Measurements from ENCODE around the gene MLC1.

Gene MLC1

DNA sequence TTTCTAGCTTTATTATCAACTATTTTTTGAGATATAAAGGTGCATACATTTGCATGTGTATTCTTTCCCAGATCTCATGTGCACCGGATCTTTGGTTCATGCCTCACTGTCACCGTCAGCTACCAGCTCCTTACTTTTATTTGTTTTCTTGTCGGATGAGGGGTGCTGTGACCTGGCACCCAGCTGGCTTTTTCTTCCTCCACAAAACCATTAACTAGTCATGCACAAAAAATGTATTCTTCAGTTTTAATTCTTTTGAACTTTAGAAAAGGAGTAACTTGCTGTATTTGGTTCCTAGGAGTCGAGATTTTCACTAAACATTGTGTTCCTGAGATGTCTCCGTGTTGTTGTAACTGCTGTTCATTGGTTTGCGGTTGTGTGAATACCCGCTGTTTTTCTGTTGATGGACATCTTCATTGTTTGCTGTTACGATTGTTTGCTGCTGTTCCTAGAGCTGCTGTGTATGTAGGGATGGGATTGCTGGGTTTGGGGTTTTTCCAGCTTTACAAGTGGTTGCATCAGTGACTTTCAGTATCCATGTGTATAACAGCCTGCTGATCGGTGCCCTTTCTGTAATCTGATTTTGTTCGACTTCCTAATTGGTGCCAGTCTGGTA is 44.0 kb upstream of the MLC1 start:
- Histone ChIP-seq H3K9ac (ENCODE audit: low read depth, low read length, poor library complexity, severe bottlenecking) (no peak overlapping the region), H4K20me1 (ENCODE audit: insufficient read depth, low read length, poor library complexity, severe bottlenecking) (no peaks in the 10 kb centered on the region), H3K4me2 (ENCODE audit: low read depth, low read length, poor library complexity, severe bottlenecking) (no peak overlapping the region), H3K9me3 (ENCODE audit: insufficient read depth, low read depth, low read length) (no peaks in the 10 kb centered on the region), H3K27me3 (ENCODE audit: insufficient read depth, low read length, poor library complexity, severe bottlenecking) (no peaks in the 10 kb centered on the region), H3K9me2 (replicated peaks; ENCODE audit: low read depth, low read length) (no peaks in the 10 kb centered on the region), H3K36me3 (ENCODE audit: insufficient read depth, low read length) (no peaks in the 10 kb centered on the region), H3F3A (ENCODE audit: low read depth) (no peaks in the 10 kb centered on the region), H3K4me1 (ENCODE audit: insufficient read depth, low read length, poor library complexity, severe bottlenecking) (no peaks in the 10 kb centered on the region), H3K79me2 (ENCODE audit: insufficient read depth, low read length) (no peaks in the 10 kb centered on the region), H2AFZ (ENCODE audit: low read length) (no peak overlapping the region), H3K4me3 (ENCODE audit: low read length, poor library complexity, severe bottlenecking) (no peak overlapping the region)
- TF ChIP-seq, protein P1, sequence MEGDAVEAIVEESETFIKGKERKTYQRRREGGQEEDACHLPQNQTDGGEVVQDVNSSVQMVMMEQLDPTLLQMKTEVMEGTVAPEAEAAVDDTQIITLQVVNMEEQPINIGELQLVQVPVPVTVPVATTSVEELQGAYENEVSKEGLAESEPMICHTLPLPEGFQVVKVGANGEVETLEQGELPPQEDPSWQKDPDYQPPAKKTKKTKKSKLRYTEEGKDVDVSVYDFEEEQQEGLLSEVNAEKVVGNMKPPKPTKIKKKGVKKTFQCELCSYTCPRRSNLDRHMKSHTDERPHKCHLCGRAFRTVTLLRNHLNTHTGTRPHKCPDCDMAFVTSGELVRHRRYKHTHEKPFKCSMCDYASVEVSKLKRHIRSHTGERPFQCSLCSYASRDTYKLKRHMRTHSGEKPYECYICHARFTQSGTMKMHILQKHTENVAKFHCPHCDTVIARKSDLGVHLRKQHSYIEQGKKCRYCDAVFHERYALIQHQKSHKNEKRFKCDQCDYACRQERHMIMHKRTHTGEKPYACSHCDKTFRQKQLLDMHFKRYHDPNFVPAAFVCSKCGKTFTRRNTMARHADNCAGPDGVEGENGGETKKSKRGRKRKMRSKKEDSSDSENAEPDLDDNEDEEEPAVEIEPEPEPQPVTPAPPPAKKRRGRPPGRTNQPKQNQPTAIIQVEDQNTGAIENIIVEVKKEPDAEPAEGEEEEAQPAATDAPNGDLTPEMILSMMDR (conservative IDR thresholded peaks at IDR 0.05; ENCODE audit: low read length), result no peak
- TF ChIP-seq EZH2phosphoT487 (IDR thresholded peaks at IDR 0.05; ENCODE audit: borderline replicate concordance), result no peak

DNA sequence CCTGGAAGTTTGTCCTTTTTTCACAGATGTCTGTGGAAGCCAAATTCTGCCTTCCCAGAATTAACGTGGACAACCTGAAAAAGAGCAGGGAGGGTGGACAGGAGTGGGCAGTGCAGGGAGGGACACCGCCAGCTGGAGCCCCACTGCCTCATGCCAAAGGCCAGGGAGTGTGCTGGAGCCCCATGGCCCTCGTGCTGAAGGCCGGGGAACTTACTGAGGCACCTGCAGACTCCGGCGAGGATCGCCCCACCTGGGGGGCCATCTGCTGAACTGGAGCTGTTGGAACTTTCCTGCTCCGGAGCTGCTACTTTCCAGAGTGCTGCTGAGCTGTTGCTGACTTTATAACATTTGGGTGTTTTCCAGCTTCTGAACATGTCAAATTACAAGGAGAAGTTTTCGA is 39.8 kb upstream of the MLC1 start:
- Histone ChIP-seq H2AFZ (ENCODE audit: low read length) (no peak overlapping the region), H4K20me1 (ENCODE audit: insufficient read depth, low read length, poor library complexity, severe bottlenecking) (no peaks in the 10 kb centered on the region), H3K4me3 (ENCODE audit: low read length, poor library complexity, severe bottlenecking) (no peak overlapping the region), H3K9ac (ENCODE audit: low read depth, low read length, poor library complexity, severe bottlenecking) (no peak overlapping the region), H3K79me2 (ENCODE audit: insufficient read depth, low read length) (no peaks in the 10 kb centered on the region), H3K36me3 (ENCODE audit: insufficient read depth, low read length) (no peaks in the 10 kb centered on the region), H3K9me2 (replicated peaks; ENCODE audit: low read depth, low read length) (no peaks in the 10 kb centered on the region), H3K27me3 (ENCODE audit: insufficient read depth, low read length, poor library complexity, severe bottlenecking) (no peaks in the 10 kb centered on the region), H3F3A (ENCODE audit: low read depth) (no peaks in the 10 kb centered on the region), H3K4me1 (ENCODE audit: insufficient read depth, low read length, poor library complexity, severe bottlenecking) (no peaks in the 10 kb centered on the region), H3K9me3 (ENCODE audit: insufficient read depth, low read depth, low read length) (no peaks in the 10 kb centered on the region), H3K4me2 (ENCODE audit: low read depth, low read length, poor library complexity, severe bottlenecking) (no peak overlapping the region)
- TF ChIP-seq, protein P1 (conservative IDR thresholded peaks at IDR 0.05; ENCODE audit: low read length), result no peak
- no peak for TF ChIP-seq EZH2phosphoT487 (IDR thresholded peaks at IDR 0.05; ENCODE audit: borderline replicate concordance)

DNA sequence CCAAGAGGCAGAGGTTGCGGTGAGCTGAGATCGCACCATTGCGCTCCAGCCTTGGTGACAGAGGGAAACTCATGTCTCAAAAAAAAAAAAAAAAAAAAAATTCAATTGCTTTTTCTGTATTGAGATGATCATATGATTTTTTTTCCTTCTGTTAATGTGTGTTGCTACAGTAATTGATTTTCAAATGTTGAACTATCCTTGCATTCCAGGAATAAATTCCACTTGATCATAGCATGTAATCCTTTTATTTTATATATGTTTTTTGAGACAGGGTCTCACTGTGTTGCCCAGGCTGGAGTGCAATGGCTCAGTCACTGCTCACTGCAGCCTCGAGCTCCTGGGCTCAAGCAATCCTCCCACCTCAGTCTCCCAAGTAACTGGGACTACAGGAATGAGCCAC is 37.9 kb upstream of the MLC1 start:
- no peaks in the 10 kb centered on the region for H3F3A ChIP-seq (ENCODE audit: low read depth)
- no peaks in the 10 kb centered on the region for H3K4me1 ChIP-seq (ENCODE audit: insufficient read depth, low read length, poor library complexity, severe bottlenecking)
- no peaks in the 10 kb centered on the region for H3K27me3 ChIP-seq (ENCODE audit: insufficient read depth, low read length, poor library complexity, severe bottlenecking)
- no peak for TF ChIP-seq EZH2phosphoT487 (IDR thresholded peaks at IDR 0.05; ENCODE audit: borderline replicate concordance)
- TF ChIP-seq, protein P1 (conservative IDR thresholded peaks at IDR 0.05; ENCODE audit: low read length), result no peak
- H3K79me2 ChIP-seq (ENCODE audit: insufficient read depth, low read length), result no peaks in the 10 kb centered on the region
- no peak overlapping the region for H2AFZ ChIP-seq (ENCODE audit: low read length)
- no peak overlapping the region for H3K9ac ChIP-seq (ENCODE audit: low read depth, low read length, poor library complexity, severe bottlenecking)
- no peak overlapping the region for H3K4me3 ChIP-seq (ENCODE audit: low read length, poor library complexity, severe bottlenecking)
- H4K20me1 ChIP-seq (ENCODE audit: insufficient read depth, low read length, poor library complexity, severe bottlenecking), result no peaks in the 10 kb centered on the region
- no peak overlapping the region for H3K4me2 ChIP-seq (ENCODE audit: low read depth, low read length, poor library complexity, severe bottlenecking)
- no peaks in the 10 kb centered on the region for H3K9me3 ChIP-seq (ENCODE audit: insufficient read depth, low read depth, low read length)
- no peaks in the 10 kb centered on the region for H3K36me3 ChIP-seq (ENCODE audit: insufficient read depth, low read length)
- no peaks in the 10 kb centered on the region for H3K9me2 ChIP-seq (replicated peaks; ENCODE audit: low read depth, low read length)
